HepG2 (cell line): ENCODE data around the gene SASH1. TPM values are rescaled to one million over a fixed set of nuclear protein-coding genes. Genes with fewer than 3 reads are reported as not detected.

Experiments used
- ATAC-seq: fragments of 200-7000 bp; cut with Tn5 transposase; 3 replicates; pipeline ENCODE4 v1.9.1; 2020; ENCODE audit warnings: mild to moderate bottlenecking, moderate library complexity
- BruUV-seq: library from RNA; stranded (reverse); fragments of 400-500 nt; replicated peaks from 2 replicates; lab custom pipeline; 2021; lab: Mats Ljungman, UMichigan
- CTCF ChIA-PET: fragments of 300-600 bp; formaldehyde crosslinking; extraction: SDS; loops from one replicate; lab custom pipeline; 2021; ENCODE audit warnings: low total read pairs, inconsistent platforms, low intra/inter-chr PET ratio; lab: Yijun Ruan, JAX
- POLR2A ChIA-PET: fragments of 350-600 bp; sonication (Branson Sonifier 250); formaldehyde crosslinking; loops from one replicate; lab custom pipeline; 2020; ENCODE audit warnings: antibody characterized with exemption, inconsistent platforms; lab: Yijun Ruan, JAX
- DNase-seq: peaks from one replicate; pipeline ENCODE4 v3.0.0-alpha.2; 2015; ENCODE audit warnings: low spot score
- FAIRE-seq: peaks from 3 replicates; lab custom pipeline; 2011; peaks lifted over from hg19 to GRCh38; lab: Jason Lieb, UNC
- H2AFZ ChIP-seq: one replicate; pipeline ENCODE4 v1.6.1; 2011; ENCODE audit warnings: low read length, inconsistent platforms
- H3K27ac ChIP-seq: fragments of 300-600 bp; 3 replicates; pipeline ENCODE4 v1.8.0; 2011; ENCODE audit warnings: mixed run types, mild to moderate bottlenecking, mixed read lengths, low read length, inconsistent platforms; ENCODE audit not compliant: insufficient read depth; ENCODE audit errors: extremely low read length
- H3K27me3 ChIP-seq, 2 experiments: fragments of 200-600 bp in 1 of 2; 2 replicates in 1 of 2; 3 replicates in 1 of 2; pipeline versions ENCODE4 v1.6.0 to v1.8.0; 2011; ENCODE audit warnings: low read length in 2 of 2, mild to moderate bottlenecking in 2 of 2, moderate library complexity in 2 of 2, inconsistent platforms in 1 of 2; ENCODE audit not compliant: insufficient read depth in 2 of 2, control insufficient read depth in 1 of 2
- H3K36me3 ChIP-seq, 2 experiments: fragments of 200-600 bp in 1 of 2; replicated peaks in 1 of 2; 2 replicates in 1 of 2; 3 replicates in 1 of 2; pipeline versions ENCODE4 v1.5.1 to v1.8.0; 2011; ENCODE audit warnings: low read length in 2 of 2, inconsistent platforms in 1 of 2; ENCODE audit not compliant: insufficient read depth in 2 of 2, control insufficient read depth in 1 of 2
- H3K4me1 ChIP-seq: 2 replicates; pipeline ENCODE4 v1.5.1; 2012; ENCODE audit warnings: low read length, inconsistent platforms; ENCODE audit not compliant: insufficient read depth
- H3K4me2 ChIP-seq: 2 replicates; pipeline ENCODE4 v1.6.0; 2011; ENCODE audit warnings: low read depth, low read length, inconsistent platforms
- H3K4me3 ChIP-seq, 3 experiments: fragments of 200-600 bp in 1 of 3; sonication (generic), shearing (Covaris generic) in 1 of 3; replicated peaks in 1 of 3; 2 replicates each; pipeline ENCODE4 v1.5.1; 2011 to 2016; ENCODE audit warnings: low read length in 3 of 3, inconsistent platforms in 2 of 3, low read depth in 2 of 3, mild to moderate bottlenecking in 2 of 3, control low read depth in 1 of 3, mixed read lengths in 1 of 3; ENCODE audit not compliant: insufficient read depth in 1 of 3
- H3K79me2 ChIP-seq: one replicate; pipeline ENCODE4 v1.6.1; 2011; ENCODE audit warnings: low read length, inconsistent platforms; ENCODE audit not compliant: insufficient read depth
- H3K9ac ChIP-seq: 2 replicates; pipeline ENCODE4 v1.6.0; 2011; ENCODE audit warnings: mild to moderate bottlenecking, low read depth, low read length, inconsistent platforms; ENCODE audit not compliant: insufficient read depth
- H3K9me3 ChIP-seq: 2 replicates; pipeline ENCODE4 v1.5.1; 2012; ENCODE audit warnings: mild to moderate bottlenecking, low read length
- H4K20me1 ChIP-seq: 2 replicates; pipeline ENCODE4 v1.6.0; 2011; ENCODE audit warnings: inconsistent platforms, mild to moderate bottlenecking, low read length, moderate library complexity; ENCODE audit not compliant: insufficient read depth
- ARID2 ChIP-seq: sonication (generic); formaldehyde crosslinking; IDR thresholded peaks from 2 replicates; pipeline ENCODE4 v1.8.1; 2022; ENCODE audit warnings: mild to moderate bottlenecking, missing genetic modification reagents, borderline replicate concordance
- ATF7 ChIP-seq, 2 experiments: fragments of 450-650 bp in 1 of 2; sonication (generic) in 1 of 2; formaldehyde crosslinking in 1 of 2; IDR thresholded peaks; 2 replicates each; pipeline versions ENCODE4 v1.4.0 to v1.6.1; 2016 to 2020; ENCODE audit warnings: antibody characterized with exemption in 1 of 2, mild to moderate bottlenecking in 1 of 2, missing genetic modification reagents in 1 of 2
- CC2D1A ChIP-seq: sonication (generic); formaldehyde crosslinking; IDR thresholded peaks from 2 replicates; pipeline ENCODE4 v1.8.1; 2023; ENCODE audit warnings: mild to moderate bottlenecking, missing genetic modification reagents
- DRAP1 ChIP-seq: IDR thresholded peaks from 2 replicates; pipeline ENCODE4 v1.6.1; 2016; ENCODE audit warnings: missing genetic modification reagents, missing compliant biosample characterization
- FOSL1 ChIP-seq: sonication (generic); formaldehyde crosslinking; IDR thresholded peaks from 2 replicates; pipeline ENCODE4 v1.9.0; 2021; ENCODE audit warnings: missing genetic modification reagents, borderline replicate concordance
- FOXK2 ChIP-seq: fragments of 450-650 bp; IDR thresholded peaks from 2 replicates; pipeline ENCODE4 v1.6.1; 2016
- HDAC1 ChIP-seq: sonication (generic); formaldehyde crosslinking; IDR thresholded peaks from 2 replicates; pipeline ENCODE4 v1.5.1; 2020; ENCODE audit warnings: mild to moderate bottlenecking, missing genetic modification reagents
- MYPOP ChIP-seq: sonication (generic); formaldehyde crosslinking; IDR thresholded peaks from 2 replicates; pipeline ENCODE4 v1.8.1; 2023; ENCODE audit warnings: mild to moderate bottlenecking, moderate library complexity, missing genetic modification reagents
- NFE2L2 ChIP-seq: fragments of 150-350 bp; IDR thresholded peaks from 2 replicates; pipeline ENCODE4 v1.6.1; 2014; ENCODE audit warnings: low read length
- SMARCE1 ChIP-seq: fragments of 450-650 bp; IDR thresholded peaks from 2 replicates; pipeline ENCODE4 v1.6.1; 2017; ENCODE audit warnings: borderline replicate concordance
- ZBTB2 ChIP-seq: sonication (generic); formaldehyde crosslinking; IDR thresholded peaks from 2 replicates; pipeline ENCODE4 v1.8.0; 2022; ENCODE audit warnings: low read depth, missing genetic modification reagents
- ZBTB42 ChIP-seq: sonication (generic); formaldehyde crosslinking; IDR thresholded peaks from 2 replicates; pipeline ENCODE4 v1.5.0; 2020; ENCODE audit warnings: mild to moderate bottlenecking, missing genetic modification reagents
- ZFP37 ChIP-seq: sonication (generic); formaldehyde crosslinking; IDR thresholded peaks from 2 replicates; pipeline ENCODE4 v1.4.0; 2020; ENCODE audit warnings: missing genetic modification reagents, borderline replicate concordance
- ZNF674 ChIP-seq: sonication (generic); formaldehyde crosslinking; IDR thresholded peaks from 2 replicates; pipeline ENCODE4 v1.5.0; 2020; ENCODE audit warnings: low read depth, mild to moderate bottlenecking, missing genetic modification reagents
- ZZZ3 ChIP-seq: sonication (generic); formaldehyde crosslinking; IDR thresholded peaks from 2 replicates; pipeline ENCODE4 v1.4.0; 2020; ENCODE audit warnings: missing genetic modification reagents, mild to moderate bottlenecking, borderline replicate concordance
- WGBS: methylation state at CpG from one replicate; pipeline ENCODE4 v1.1.6; 2017; ENCODE audit warnings: low lambda C conversion rate; 5-methylcytosine and 5-hydroxymethylcytosine counted together
- in situ Hi-C: cut with HindIII; loops from 2 replicates; pipeline ENCODE4 v1.10.0; 2017; ENCODE audit warnings: low pct_unique_long_range_greater_than_20kb; ENCODE audit not compliant: extremely low pct_ligation_motif_present
- intact Hi-C: fragments of 100-400 bp; cut with micrococcal nuclease; formaldehyde crosslinking; loops from one replicate; pipeline ENCODE4 v1.10.0; 2022; ENCODE audit not compliant: unreplicated experiment
- polyA plus RNA-seq, 8 experiments: library from polyadenylated mRNA; depleted of rRNA in 3 of 8; stranded (reverse) in 7 of 8; unstranded in 1 of 8; fragments of >200 nt; fragmentation: Illumina TruSeq in 4 of 8; extraction: Trizol in 4 of 8; gene quantifications; 2 replicates each; pipeline versions ENCODE4 v1.2.1 to v1.2.3, GENCODE V29; 2011 to 2016; ENCODE audit warnings: low read depth in 4 of 8, missing spikeins in 1 of 8, mixed read lengths in 1 of 8; ENCODE audit not compliant: insufficient read depth in 1 of 8
- total RNA-seq, 5 experiments: library from RNA; depleted of rRNA; stranded (reverse); fragments of >200 nt; fragmentation: Illumina TruSeq; extraction: Trizol; gene quantifications; 2 replicates each; pipeline ENCODE4 v1.2.3, GENCODE V29; 2016; ENCODE audit warnings: low read depth in 1 of 5
- TF ChIP-seq, protein P1 (sequence below): sonication (generic); formaldehyde crosslinking; IDR thresholded peaks from 2 replicates; pipeline ENCODE4 v1.4.0; 2020; ENCODE audit warnings: missing genetic modification reagents, borderline replicate concordance

SASH1 gene
- total and polyA plus RNA-seq, 2 of the 13 experiments (the other 11 are each of a cell fraction or from before 2014, with no cell fraction given): 7.5 to 8.2 TPM

DNA sequence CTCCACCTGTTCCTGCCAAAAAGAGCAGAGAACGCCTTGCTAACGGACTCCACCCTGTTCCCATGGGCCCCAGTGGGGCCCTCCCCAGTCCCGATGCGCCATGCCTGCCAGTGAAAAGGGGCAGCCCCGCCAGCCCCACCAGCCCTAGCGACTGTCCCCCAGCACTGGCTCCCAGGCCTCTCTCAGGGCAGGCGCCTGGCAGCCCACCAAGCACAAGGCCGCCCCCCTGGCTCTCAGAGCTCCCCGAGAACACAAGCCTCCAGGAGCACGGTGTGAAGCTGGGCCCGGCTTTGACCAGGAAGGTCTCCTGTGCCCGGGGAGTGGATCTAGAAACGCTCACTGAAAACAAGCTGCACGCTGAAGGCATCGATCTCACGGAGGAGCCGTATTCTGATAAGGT lies 201.8 kb downstream of the SASH1 start (continued):
- TF ChIP-seq ZBTB2 (CRISPR knock-in tag) (no peak), ZZZ3 (CRISPR knock-in tag) (no peak), DRAP1 (no peak)

DNA sequence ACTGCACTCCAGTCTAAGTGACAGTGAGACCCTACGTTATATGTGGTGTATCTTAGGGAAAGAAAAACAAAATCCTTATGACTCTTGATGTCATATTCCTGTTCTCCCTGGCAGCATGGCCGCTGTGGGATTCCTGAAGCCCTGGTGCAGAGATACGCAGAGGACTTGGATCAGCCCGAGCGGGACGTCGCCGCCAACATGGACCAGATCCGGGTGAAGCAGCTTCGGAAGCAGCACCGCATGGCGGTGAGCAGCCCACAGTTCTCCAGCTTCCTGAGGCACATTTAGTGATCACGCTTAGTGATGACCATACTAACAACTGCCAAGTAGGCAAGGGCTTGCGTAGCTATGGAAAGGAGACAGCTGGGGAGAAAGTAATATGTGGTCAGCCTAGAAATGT lies 203.3 kb downstream of the SASH1 start:
- no peak for FAIRE-seq
- BruUV-seq: no TSS peak
- Histone ChIP-seq H3K36me3 (peaks cover 17 to 58% of the 10 kb centered on the region in 2 experiments), H3K9me3 (no peaks in the 10 kb centered on the region), H3K4me2 (no peak overlapping the region), H2AFZ (no peak overlapping the region), H4K20me1 (no peaks in the 10 kb centered on the region), H3K9ac (no peak overlapping the region), H3K4me1 (no peaks in the 10 kb centered on the region), H3K27me3 (no peaks in the 10 kb centered on the region), H3K27ac (no peak overlapping the region), H3K4me3 (no peak overlapping the region), H3K79me2 (no peaks in the 10 kb centered on the region)
- DNase-seq: no peak
- ChIA-PET POLR2A (no interaction called here), CTCF (no interaction called here)
- ATAC-seq: no peak
- TF ChIP-seq FOXK2: no peak
- TF ChIP-seq ATF7 (IDR thresholded peaks at IDR 0.05): no peak
- no peak for TF ChIP-seq ATF7 (CRISPR knock-in tag; IDR thresholded peaks at IDR 0.05)
- no peak for TF ChIP-seq CC2D1A (CRISPR knock-in tag)
- TF ChIP-seq ARID2 (CRISPR knock-in tag): no peak
- no peak for TF ChIP-seq SMARCE1
- no peak for TF ChIP-seq NFE2L2
- no peak for TF ChIP-seq ZFP37 (CRISPR knock-in tag)
- TF ChIP-seq FOSL1 (CRISPR knock-in tag): no peak
- TF ChIP-seq ZNF674 (CRISPR knock-in tag): no peak
- no peak for TF ChIP-seq HDAC1 (CRISPR knock-in tag)
- TF ChIP-seq ZBTB42 (CRISPR knock-in tag): no peak
- TF ChIP-seq MYPOP: no peak
- TF ChIP-seq, protein P1, sequence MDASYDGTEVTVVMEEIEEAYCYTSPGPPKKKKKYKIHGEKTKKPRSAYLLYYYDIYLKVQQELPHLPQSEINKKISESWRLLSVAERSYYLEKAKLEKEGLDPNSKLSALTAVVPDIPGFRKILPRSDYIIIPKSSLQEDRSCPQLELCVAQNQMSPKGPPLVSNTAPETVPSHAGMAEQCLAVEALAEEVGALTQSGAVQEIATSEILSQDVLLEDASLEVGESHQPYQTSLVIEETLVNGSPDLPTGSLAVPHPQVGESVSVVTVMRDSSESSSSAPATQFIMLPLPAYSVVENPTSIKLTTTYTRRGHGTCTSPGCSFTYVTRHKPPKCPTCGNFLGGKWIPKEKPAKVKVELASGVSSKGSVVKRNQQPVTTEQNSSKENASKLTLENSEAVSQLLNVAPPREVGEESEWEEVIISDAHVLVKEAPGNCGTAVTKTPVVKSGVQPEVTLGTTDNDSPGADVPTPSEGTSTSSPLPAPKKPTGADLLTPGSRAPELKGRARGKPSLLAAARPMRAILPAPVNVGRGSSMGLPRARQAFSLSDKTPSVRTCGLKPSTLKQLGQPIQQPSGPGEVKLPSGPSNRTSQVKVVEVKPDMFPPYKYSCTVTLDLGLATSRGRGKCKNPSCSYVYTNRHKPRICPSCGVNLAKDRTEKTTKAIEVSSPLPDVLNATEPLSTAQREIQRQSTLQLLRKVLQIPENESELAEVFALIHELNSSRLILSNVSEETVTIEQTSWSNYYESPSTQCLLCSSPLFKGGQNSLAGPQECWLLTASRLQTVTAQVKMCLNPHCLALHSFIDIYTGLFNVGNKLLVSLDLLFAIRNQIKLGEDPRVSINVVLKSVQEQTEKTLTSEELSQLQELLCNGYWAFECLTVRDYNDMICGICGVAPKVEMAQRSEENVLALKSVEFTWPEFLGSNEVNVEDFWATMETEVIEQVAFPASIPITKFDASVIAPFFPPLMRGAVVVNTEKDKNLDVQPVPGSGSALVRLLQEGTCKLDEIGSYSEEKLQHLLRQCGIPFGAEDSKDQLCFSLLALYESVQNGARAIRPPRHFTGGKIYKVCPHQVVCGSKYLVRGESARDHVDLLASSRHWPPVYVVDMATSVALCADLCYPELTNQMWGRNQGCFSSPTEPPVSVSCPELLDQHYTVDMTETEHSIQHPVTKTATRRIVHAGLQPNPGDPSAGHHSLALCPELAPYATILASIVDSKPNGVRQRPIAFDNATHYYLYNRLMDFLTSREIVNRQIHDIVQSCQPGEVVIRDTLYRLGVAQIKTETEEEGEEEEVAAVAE: no peak
- 98% methylated on average over 14 of the region's 14 CpGs for WGBS
- in situ Hi-C loops: no loop called here
- intact Hi-C loops: no loop called here
